HG03442 (cell line): ENCODE measurements around the gene TEN1.
A peak's percentile ranks its signal among the peaks of the same experiment; 100 is the strongest.

ENCODE experiments used
- ATAC-seq: cut with Tn5 transposase; IDR thresholded peaks from one replicate; pipeline ENCODE4 v1.9.1; 2021; ENCODE audit warnings: mild to moderate bottlenecking, moderate library complexity; ENCODE audit not compliant: unreplicated experiment

TEN1 gene

DNA sequence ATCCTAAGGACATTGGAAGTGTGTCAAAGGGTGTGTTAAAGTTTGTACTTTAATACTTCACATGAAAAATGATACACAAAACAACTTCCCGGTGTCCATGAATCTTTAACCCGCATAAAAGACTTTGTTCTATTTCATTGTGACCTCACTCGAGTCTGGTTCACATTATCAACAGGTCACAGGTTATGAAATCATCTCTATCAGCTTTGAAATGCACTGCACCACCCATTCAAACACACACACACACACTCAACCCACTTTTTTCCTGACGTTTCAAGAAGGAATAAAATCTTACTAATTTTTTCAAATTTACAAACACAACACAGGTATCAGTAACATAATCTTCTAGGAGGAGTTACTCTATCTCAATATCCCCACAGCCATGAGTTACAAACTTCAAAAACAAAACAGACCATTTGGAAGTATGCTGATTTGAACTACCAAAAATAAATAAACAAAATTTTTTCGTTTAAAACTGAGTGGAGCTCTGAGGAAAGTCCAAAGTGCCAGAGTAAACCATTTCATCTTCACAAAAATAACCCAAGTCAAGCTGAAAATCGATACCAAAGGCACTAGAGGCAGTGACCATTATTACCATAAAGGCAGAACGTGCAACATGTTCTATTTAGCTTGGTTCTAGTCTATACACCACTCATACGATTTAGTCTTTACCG, 2.7 kb upstream of the TEN1 start:
- no peak for ATAC-seq

DNA sequence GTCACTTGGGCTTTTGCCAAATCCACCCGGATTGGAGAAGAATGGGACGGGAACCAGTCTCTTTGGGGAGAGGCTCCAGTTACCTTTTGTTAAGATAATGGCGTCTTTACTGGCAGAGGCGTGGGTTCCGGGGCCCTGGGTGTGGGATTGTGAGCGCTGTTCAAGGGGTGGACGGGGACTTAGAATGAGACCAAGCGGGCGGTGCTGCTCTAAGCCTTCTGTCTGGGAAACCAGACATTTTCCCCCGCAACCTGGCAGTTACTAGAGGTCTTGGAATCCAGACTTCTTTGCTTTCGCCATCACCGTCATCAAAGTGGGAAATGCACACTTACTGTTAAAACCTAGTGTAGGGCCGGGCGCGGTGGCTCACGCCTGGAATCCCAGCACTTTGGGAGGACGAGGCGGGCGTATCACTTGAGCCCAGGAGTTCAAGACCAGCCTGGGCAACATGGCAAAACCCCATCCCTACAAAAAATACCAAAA, 706 bp downstream of the TEN1 start:
- peak; percentile 1 for ATAC-seq

- no peak for ATAC-seq
Observed at GRCh38 chr17:75980188-75981018, 1.4 kb downstream of the TEN1 start.

DNA sequence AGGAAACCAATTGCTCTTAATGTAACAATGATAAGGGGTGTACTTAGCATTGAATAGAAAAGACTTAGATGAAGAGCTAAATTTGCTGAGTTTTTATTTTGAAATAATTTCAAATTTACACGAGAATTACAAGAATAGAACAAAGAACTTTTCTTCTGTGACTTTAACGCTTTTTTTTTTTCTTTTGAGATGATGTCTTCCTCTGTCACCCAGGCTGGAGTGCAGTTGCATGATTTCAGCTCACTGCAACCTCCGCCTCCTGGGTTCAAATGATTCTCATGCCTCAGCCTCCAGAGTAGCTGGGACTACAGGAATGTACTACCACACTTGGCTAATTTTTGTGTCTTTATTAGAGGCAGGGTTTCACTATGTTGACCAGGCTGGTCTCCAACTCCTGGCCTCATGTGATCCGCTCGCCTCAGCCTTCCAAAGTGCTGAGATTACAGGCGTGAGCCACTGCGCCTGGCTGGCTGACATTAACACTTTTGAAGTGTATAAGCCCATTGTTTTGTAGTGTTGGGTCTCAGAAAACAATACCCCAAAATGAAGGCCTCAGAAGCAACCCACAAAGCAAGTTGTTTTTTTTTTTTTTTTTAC, 2.1 kb downstream of the TEN1 start:
- no peak for ATAC-seq

DNA sequence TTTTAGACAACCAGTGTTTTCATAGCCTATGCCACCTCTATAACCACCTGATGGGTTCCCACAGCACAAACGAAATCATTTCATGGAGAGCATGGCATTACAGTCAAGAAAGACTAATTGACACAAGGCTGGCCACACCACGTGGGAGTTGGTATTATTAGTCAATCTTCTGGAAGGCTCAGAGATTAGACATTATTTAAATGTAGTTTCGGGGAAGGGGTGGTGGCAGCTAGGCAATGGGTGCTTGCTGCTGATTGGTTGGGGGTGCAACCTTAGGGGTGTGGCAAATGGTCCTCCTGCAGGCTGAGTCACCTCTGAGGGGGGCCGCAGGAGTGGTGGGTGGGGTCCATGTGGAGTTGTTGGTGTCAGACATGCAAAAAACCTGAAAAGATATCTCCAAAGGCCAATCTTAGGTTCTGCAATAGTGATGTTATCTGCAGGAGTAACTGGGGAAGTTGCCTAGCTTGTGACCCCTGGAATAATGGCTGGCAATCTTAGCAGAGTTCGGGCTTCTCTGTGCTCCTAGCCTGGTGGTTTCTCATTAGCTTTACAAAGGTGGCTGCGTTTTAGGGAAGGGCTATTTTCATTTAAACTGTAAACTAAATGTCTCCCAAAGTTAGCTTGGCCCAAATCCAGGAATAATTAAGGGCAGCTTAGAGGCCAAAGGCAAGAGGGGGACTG, 4.6 kb downstream of the TEN1 start:
- ATAC-seq, result no peak

- ATAC-seq, result no peak
Observed at GRCh38 chr17:75985986-75986385, 6.9 kb downstream of the TEN1 start.

DNA sequence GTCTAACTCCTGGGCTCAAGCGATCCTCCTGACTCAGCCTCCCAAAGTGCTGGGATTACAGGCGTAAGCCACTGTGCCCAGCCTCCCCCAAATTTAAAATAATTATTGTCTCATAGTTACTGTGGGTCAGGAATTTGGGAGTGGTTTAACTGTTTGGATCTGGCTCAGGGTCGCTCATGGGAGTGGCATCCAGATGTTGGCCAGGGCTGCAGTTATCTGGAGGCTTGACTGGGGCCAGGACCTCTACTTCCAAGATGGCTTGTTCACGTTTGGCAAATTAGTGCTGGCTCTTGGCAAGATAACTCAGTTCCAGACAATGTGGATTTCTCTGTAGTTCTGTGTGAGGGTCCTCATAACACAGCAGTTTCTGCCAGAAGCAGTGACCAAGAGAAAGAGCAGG, 8.0 kb downstream of the TEN1 start:
- no peak for ATAC-seq

DNA sequence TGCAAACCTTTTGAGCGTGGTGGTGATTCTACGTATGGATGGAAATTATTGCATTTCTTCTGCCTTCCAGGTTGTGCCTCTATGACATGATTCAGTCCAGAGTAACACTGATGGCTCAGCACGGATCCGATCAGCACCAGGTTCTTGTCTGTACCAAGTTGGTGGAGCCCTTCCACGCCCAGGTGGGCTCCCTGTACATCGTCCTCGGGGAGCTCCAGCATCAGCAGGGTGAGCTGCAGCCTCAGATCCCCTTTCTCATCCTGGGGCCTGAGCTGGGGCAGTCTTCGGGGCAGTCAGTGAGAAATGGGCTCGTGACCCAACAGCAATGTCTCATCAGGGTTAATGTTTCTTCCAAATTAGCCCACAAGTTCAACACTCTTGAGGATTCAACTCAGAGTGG, 12.4 kb downstream of the TEN1 start:
- no peak for ATAC-seq

DNA sequence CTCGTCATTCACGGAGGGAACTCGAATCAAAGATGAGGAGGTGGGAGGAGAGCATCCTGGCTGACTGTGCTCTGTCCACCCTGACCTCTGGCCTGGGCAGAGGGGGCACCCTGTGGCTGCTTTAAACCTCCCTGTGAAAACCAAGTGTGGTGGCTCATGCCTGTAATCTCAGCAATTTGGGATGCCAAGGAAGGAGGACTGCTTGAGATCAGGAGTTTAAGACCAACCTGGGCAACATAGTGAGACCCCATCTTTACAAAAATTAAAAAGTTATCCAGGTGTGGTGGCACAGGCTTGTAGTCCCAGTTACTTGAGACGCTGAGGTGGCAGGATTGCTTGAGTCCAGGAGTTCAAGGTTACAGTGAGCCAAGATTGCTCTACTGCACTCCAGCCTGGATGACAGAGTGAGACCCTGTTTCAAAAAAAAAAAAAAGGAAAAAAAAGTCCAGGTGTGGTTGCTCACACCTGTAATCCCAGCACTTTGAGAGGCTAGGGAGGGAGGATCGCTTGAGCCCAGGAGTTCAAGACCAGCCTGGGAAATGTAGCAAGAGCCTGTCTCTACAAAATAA, 15.8 kb downstream of the TEN1 start:
- no peak for ATAC-seq

DNA sequence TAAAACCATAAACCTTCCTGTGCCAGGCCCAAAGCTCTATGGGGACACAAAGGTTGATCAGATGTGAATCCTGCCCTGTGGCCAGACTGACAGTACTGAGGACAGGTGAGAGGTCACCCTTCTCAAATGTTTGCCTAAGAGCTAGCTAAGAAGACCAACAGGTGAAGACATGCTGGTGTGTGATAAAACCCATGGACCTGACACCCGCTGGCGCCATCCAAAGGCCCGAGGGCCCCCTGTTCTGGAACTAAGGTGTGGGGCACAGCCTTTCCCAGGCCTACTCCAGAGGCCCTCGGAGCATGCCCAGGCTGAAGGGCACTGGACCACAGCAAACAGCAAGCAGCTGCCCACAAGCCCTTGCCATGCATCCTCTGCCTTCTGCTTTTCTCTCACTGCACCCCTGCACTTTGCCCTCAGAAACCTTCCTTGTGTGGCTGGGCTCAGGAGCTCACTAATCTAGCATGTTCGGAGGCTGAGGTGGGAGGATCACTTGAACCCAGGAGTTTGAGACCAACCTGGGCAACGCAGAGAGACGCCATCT, 16.4 kb downstream of the TEN1 start:
- ATAC-seq, result no peak

GRCh38 chr17:75996665-75997590, 17.9 kb downstream of the TEN1 start:
- no peak for ATAC-seq

- ATAC-seq, result no peak
Observed at GRCh38 chr17:75998327-75998795, 19.3 kb downstream of the TEN1 start.

DNA sequence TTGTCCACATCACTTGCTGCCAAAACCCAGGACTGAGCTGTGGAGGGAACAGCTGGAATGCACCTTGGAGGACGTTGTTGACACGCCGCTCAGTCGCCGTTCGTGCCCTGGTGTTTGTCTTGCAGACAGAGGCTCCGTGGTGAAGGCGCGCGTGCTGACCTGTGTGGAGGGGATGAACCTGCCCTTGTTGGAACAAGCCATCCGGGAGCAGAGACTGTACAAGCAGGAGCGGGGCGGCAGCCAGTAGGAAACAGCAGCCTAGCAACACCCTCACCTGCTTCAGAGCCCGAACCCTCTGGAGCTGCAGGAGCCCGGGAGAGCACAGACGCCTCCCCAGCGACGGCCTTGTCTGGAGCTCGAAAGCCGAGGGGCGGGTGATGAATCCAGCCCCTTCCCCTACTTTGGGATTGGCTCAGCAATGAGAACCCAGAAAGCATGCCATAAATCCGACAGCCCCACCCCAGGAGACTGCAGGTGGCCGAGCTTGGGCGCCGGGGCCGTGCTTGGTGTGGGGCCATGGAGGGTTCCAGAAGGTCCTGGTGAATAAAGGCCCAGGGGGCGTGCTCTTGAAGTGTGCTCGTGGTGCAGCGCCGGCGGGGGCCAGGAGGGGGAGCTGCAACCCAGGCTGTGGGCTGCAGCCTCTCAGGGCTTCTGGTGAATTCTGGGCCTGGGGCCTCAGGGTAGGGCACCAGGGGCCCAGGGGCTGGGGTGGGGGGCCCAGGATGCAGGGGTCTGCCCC, 21.1 kb downstream of the TEN1 start:
- ATAC-seq, result no peak

- ATAC-seq, result no peak
Observed at GRCh38 chr17:76000755-76001521, 21.9 kb downstream of the TEN1 start, which contains the start of gene CDK3. TSS of gene CDK3 (plus strand) at chr17:76000855. CDS start at chr17:76001426, 571 bp downstream.

DNA sequence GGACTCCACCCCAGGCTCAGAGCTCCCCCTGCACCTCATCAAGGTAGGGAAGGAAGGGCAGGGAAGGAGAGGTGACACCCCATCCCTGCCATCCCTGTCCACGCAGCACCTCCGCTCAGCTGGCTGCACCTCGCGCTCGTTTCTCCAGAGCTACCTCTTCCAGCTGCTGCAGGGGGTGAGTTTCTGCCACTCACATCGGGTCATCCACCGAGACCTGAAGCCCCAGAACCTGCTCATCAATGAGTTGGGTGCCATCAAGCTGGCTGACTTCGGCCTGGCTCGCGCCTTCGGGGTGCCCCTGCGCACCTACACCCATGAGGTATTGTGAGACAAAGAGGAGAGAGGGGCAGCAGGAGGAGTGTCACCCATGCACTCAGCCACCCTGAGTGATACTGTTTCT, 23.1 kb downstream of the TEN1 start:
- no peak for ATAC-seq

DNA sequence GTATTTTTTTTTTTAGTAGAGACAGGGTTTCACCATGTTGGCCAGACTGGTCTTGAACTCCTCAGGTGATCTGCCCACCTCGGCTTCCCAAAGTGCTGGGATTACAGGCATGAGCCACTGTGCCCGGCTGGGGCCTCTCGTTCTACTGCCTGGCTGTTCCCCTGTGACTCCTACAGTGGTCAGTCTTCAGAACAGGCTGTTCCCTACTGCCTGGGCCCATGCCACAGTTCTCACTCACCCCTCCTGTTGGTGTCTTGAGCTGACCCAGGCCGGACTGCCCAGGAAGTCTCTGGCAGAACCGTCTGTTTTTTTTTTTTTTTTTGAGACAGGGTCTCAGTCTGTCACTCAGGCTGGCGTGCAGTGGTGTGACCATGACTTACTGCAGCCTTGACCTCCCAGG, 24.9 kb downstream of the TEN1 start:
- no peak for ATAC-seq

- no peak for ATAC-seq
Observed at GRCh38 chr17:76004750-76005262, 25.8 kb downstream of the TEN1 start.
